Uterus (tissue), 2 donors: ENCODE measurements around the gene GPR17.

Experiments used
- CTCF ChIP-seq, 4 experiments: fragments of 200-600 bp in 2 of 4; fragments of 450-650 bp in 2 of 4; sonication (generic) in 2 of 4; IDR thresholded peaks; one replicate each; pipeline ENCODE4 v1.5.1; 2016 to 2019; ENCODE audit warnings: antibody characterized with exemption in 4 of 4, mild to moderate bottlenecking in 2 of 4, moderate library complexity in 1 of 4
- POLR2A ChIP-seq, 2 donors: fragments of 450-650 bp; IDR thresholded peaks; one replicate each; pipeline ENCODE4 v1.6.1; 2016; ENCODE audit warnings: antibody characterized with exemption in 2 of 2, mild to moderate bottlenecking in 1 of 2, moderate library complexity in 1 of 2

GRCh38 chr2:127642706-127643438, 3.1 kb upstream of the GPR17 start:
- no peak for TF ChIP-seq CTCF (IDR thresholded peaks at IDR 0.05)
- TF ChIP-seq POLR2A (IDR thresholded peaks at IDR 0.05): no peak
